OCI-LY3 (cell line): ENCODE measurements around the gene GCSAM.
"Not testable (repeated sequence)": the region's sequence is repeated elsewhere in the genome, so short reads cannot be mapped to it uniquely, and the experiment has no call there.

Experiments
- H2AFZ ChIP-seq: fragments of 200-600, 300-600 bp; shearing (Covaris generic); 2 replicates; pipeline ENCODE4 v1.6.0; 2014; ENCODE audit warnings: antibody characterized with exemption, low read depth, low read length
- H3K27ac ChIP-seq: fragments of 200-600, 300-600 bp; sonication (generic); 2 replicates; pipeline ENCODE4 v1.5.1; 2014; ENCODE audit warnings: mild to moderate bottlenecking, low read length, moderate library complexity, mixed read lengths
- H3K27me3 ChIP-seq: fragments of 200-600, 300-600 bp; sonication (generic); 2 replicates; pipeline ENCODE4 v1.6.1; 2014; ENCODE audit warnings: low read depth, low read length, mixed read lengths
- H3K36me3 ChIP-seq: fragments of 200-600, 300-600 bp; sonication (generic); replicated peaks from 2 replicates; pipeline ENCODE3; 2014; ENCODE audit warnings: low read depth, low read length, mixed read lengths
- H3K4me1 ChIP-seq: fragments of 300-600, 200-600 bp; sonication (generic); 2 replicates; pipeline ENCODE4 v1.6.1; 2014; ENCODE audit warnings: low read length, mixed read lengths
- H3K4me2 ChIP-seq: fragments of 200-600, 300-600 bp; sonication (generic); 2 replicates; pipeline ENCODE4 v1.6.1; 2014; ENCODE audit warnings: low read length, mixed read lengths
- H3K4me3 ChIP-seq: fragments of 300-600, 200-600 bp; sonication (generic); 2 replicates; pipeline ENCODE4 v1.5.1; 2014; ENCODE audit warnings: antibody characterized with exemption, mild to moderate bottlenecking, low read length, moderate library complexity
- H3K79me2 ChIP-seq: fragments of 300-600, 200-600 bp; shearing (Covaris generic); 2 replicates; pipeline ENCODE4 v1.6.1; 2014; ENCODE audit warnings: mild to moderate bottlenecking, low read length, mixed read lengths
- H3K9ac ChIP-seq: fragments of 300-600, 200-600 bp; shearing (Covaris generic); 2 replicates; pipeline ENCODE4 v1.6.0; 2014; ENCODE audit warnings: mild to moderate bottlenecking, low read length, moderate library complexity
- H3K9me3 ChIP-seq: fragments of 200-600, 300-600 bp; shearing (Covaris generic); 2 replicates; pipeline ENCODE4 v1.6.1; 2014; ENCODE audit warnings: low read length, mixed read lengths; ENCODE audit not compliant: insufficient read depth
- H4K20me1 ChIP-seq: fragments of 200-600, 300-600 bp; sonication (generic); 2 replicates; pipeline ENCODE4 v1.6.1; 2016; ENCODE audit warnings: low read length, mixed read lengths; ENCODE audit not compliant: insufficient read depth
- EZH2phosphoT487 ChIP-seq: fragments of 200-600 bp; shearing (Covaris generic); IDR thresholded peaks from 2 replicates; pipeline ENCODE4 v1.6.1; 2018; ENCODE audit warnings: antibody characterized with exemption, mixed run types, low read depth
- TF ChIP-seq, protein P1 (sequence below): fragments of 200-600, 300-600 bp; sonication (generic); IDR thresholded peaks from 2 replicates; pipeline ENCODE4 v1.5.1; 2014; ENCODE audit warnings: antibody characterized with exemption, low read length, low read depth

GCSAM gene

GRCh38 chr3:112078125-112079083 lies 54.6 kb downstream of the GCSAM start:
- no peaks in the 10 kb centered on the region for H3K79me2 ChIP-seq
- no peaks in the 10 kb centered on the region for H4K20me1 ChIP-seq
- H3K9me3 ChIP-seq: no peaks in the 10 kb centered on the region
- no peak overlapping the region for H3K27ac ChIP-seq
- peaks cover 11% of the 10 kb centered on the region for H3K27me3 ChIP-seq
- H3K4me2 ChIP-seq: peak overlapping the region; percentile 27
- H3K4me1 ChIP-seq: peaks cover 13% of the 10 kb centered on the region
- H3K9ac ChIP-seq: no peak overlapping the region
- no peak overlapping the region for H2AFZ ChIP-seq
- no peaks in the 10 kb centered on the region for H3K36me3 ChIP-seq
- H3K4me3 ChIP-seq: no peak overlapping the region
- TF ChIP-seq, protein P1, sequence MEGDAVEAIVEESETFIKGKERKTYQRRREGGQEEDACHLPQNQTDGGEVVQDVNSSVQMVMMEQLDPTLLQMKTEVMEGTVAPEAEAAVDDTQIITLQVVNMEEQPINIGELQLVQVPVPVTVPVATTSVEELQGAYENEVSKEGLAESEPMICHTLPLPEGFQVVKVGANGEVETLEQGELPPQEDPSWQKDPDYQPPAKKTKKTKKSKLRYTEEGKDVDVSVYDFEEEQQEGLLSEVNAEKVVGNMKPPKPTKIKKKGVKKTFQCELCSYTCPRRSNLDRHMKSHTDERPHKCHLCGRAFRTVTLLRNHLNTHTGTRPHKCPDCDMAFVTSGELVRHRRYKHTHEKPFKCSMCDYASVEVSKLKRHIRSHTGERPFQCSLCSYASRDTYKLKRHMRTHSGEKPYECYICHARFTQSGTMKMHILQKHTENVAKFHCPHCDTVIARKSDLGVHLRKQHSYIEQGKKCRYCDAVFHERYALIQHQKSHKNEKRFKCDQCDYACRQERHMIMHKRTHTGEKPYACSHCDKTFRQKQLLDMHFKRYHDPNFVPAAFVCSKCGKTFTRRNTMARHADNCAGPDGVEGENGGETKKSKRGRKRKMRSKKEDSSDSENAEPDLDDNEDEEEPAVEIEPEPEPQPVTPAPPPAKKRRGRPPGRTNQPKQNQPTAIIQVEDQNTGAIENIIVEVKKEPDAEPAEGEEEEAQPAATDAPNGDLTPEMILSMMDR: no peak
- TF ChIP-seq EZH2phosphoT487: no peak

DNA sequence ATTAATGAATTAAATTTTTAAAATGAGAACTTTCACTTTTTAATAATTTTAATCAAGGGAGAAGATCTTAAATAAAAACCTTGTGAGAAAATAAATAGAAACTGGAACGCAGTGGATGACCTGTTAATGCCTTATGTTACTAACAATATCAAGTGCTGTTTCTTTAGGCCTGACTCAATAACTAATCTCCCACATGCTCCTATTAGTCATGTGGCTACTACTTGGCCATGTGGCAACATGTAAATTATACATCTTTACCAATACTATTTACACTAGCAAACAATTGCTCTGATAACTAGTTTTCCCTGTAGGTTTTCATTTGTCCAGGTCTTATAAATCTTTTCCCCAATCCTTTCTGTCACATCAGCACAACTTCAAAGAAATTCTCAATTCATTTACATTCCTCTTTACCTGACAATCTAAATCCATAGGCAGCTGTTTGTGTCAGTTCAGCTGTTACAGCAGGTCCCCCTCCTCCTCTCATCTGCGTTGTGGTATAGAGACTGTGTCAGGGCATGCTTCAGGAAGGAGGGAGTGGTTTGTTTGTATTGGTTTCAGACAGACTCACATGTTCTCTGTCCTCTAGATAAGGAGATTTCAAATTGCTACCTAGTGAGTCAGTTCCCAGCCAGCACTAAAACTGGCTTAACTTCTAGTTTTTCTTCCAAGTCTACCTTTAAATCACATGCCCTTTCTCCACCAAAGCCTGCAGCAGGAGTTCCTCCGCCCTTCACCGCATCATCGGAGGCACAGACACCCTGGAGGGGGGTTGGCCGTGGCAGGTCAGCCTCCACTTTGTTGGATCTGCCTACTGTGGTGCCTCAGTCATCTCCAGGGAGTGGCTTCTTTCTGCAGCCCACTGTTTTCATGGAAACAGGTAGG lies 58.2 kb downstream of the GCSAM start:
- no peak overlapping the region for H3K4me3 ChIP-seq
- no peaks in the 10 kb centered on the region for H3K79me2 ChIP-seq
- peaks cover 11% of the 10 kb centered on the region for H3K27me3 ChIP-seq
- peaks cover 13% of the 10 kb centered on the region for H3K4me1 ChIP-seq
- H3K27ac ChIP-seq: no peak overlapping the region
- TF ChIP-seq EZH2phosphoT487: no peak
- TF ChIP-seq, protein P1: no peak
- no peaks in the 10 kb centered on the region for H3K36me3 ChIP-seq
- no peak overlapping the region for H3K9ac ChIP-seq
- no peaks in the 10 kb centered on the region for H3K9me3 ChIP-seq
- no peaks in the 10 kb centered on the region for H4K20me1 ChIP-seq
- no peak overlapping the region for H2AFZ ChIP-seq
- no peak overlapping the region for H3K4me2 ChIP-seq

DNA sequence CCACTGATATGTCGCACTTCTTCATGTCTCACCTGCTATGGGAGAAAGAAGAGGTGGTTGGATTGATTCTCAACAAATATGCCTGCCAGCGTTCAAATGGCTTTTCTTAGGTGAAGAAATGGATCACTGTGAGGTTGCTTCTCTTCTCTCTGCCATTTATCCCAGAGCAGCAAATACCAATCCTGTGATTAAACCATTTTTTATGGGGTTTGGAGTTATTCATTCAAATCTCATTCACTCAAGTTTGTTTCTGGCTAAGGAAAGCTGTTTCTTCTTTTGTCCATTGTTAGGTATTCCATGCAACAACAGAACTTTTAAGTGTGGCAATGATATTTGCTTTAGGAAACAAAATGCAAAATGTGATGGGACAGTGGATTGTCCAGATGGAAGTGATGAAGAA lies 59.0 kb downstream of the GCSAM start:
- Histone ChIP-seq H3K79me2 (no peaks in the 10 kb centered on the region), H4K20me1 (no peaks in the 10 kb centered on the region), H3K4me1 (peaks cover 13% of the 10 kb centered on the region), H3K9me3 (no peaks in the 10 kb centered on the region), H2AFZ (no peak overlapping the region), H3K4me3 (no peak overlapping the region), H3K27ac (no peak overlapping the region), H3K4me2 (no peak overlapping the region), H3K9ac (no peak overlapping the region), H3K27me3 (peaks cover 11% of the 10 kb centered on the region), H3K36me3 (no peaks in the 10 kb centered on the region)
- TF ChIP-seq EZH2phosphoT487: no peak
- TF ChIP-seq, protein P1: no peak

DNA sequence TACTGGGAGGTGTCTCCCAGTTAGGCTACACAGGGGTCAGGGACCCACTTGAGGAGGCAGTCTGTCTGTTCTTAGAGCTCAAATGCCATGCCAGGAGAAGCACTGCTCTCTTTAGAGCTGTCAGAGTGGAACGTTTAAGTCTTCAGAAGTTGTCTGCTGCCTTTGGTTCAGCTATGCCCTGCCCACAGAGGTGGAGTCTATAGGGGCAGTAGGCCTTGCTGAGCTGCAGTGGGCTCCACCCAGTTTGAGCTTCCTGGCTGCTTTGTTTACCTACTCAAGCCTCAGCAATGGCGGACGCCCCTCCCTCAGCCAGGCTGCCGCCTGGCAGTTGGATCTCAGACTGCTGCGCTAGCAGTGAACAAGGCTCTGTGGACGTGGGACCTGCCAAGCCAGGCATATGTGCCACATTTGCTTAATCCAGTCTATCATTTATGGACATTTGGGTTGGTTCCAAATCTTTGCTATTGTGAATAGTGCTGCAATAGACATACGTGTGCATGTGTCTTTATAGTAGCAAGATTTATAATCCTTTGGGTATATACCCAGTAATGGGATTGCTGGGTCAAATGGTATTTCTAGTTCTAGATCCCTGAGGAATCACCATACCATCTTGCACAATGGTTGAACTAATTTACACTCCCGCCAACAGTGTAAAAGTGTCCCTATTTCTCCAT lies 60.5 kb downstream of the GCSAM start:
- H3K9ac ChIP-seq, H4K20me1 ChIP-seq, H3K4me2 ChIP-seq, H3K79me2 ChIP-seq, H3K36me3 ChIP-seq, H2AFZ ChIP-seq, H3K27me3 ChIP-seq, H3K4me3 ChIP-seq, H3K9me3 ChIP-seq, H3K27ac ChIP-seq, H3K4me1 ChIP-seq: not testable (repeated sequence)
